Panc1 (cell line): Measurements from ENCODE around the gene LRFN2.

Experiments
- POLR2AphosphoS5 ChIP-seq: IDR thresholded peaks from 2 replicates; pipeline ENCODE4 v1.6.1; 2012; ENCODE audit warnings: mild to moderate bottlenecking, low read depth, low read length, moderate library complexity
- TCF7L2 ChIP-seq: IDR thresholded peaks from 2 replicates; pipeline ENCODE4 v1.6.1; 2011; ENCODE audit warnings: mild to moderate bottlenecking, low read depth, low read length, inconsistent platforms
- TF ChIP-seq, protein P1 (sequence below): fragments of 450-650 bp; IDR thresholded peaks from 2 replicates; pipeline ENCODE4 v1.5.1; 2017; ENCODE audit warnings: mild to moderate bottlenecking

GRCh38 chr6:40414617-40415016 is 172.5 kb downstream of the LRFN2 start:
- TF ChIP-seq, protein P1, sequence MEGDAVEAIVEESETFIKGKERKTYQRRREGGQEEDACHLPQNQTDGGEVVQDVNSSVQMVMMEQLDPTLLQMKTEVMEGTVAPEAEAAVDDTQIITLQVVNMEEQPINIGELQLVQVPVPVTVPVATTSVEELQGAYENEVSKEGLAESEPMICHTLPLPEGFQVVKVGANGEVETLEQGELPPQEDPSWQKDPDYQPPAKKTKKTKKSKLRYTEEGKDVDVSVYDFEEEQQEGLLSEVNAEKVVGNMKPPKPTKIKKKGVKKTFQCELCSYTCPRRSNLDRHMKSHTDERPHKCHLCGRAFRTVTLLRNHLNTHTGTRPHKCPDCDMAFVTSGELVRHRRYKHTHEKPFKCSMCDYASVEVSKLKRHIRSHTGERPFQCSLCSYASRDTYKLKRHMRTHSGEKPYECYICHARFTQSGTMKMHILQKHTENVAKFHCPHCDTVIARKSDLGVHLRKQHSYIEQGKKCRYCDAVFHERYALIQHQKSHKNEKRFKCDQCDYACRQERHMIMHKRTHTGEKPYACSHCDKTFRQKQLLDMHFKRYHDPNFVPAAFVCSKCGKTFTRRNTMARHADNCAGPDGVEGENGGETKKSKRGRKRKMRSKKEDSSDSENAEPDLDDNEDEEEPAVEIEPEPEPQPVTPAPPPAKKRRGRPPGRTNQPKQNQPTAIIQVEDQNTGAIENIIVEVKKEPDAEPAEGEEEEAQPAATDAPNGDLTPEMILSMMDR = no peak
- TF ChIP-seq POLR2AphosphoS5 (no peak), TCF7L2 (no peak)
